GM18511 (cell line): ENCODE results near the gene PPIL4.
A peak's percentile ranks its signal among the peaks of the same experiment; 100 is the strongest.

Experiments used
- ATAC-seq: cut with Tn5 transposase; IDR thresholded peaks from one replicate; pipeline ENCODE4 v1.9.1; 2021; ENCODE audit warnings: mild to moderate bottlenecking, moderate library complexity; ENCODE audit not compliant: unreplicated experiment

The PPIL4 gene, protein sequence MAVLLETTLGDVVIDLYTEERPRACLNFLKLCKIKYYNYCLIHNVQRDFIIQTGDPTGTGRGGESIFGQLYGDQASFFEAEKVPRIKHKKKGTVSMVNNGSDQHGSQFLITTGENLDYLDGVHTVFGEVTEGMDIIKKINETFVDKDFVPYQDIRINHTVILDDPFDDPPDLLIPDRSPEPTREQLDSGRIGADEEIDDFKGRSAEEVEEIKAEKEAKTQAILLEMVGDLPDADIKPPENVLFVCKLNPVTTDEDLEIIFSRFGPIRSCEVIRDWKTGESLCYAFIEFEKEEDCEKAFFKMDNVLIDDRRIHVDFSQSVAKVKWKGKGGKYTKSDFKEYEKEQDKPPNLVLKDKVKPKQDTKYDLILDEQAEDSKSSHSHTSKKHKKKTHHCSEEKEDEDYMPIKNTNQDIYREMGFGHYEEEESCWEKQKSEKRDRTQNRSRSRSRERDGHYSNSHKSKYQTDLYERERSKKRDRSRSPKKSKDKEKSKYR

DNA sequence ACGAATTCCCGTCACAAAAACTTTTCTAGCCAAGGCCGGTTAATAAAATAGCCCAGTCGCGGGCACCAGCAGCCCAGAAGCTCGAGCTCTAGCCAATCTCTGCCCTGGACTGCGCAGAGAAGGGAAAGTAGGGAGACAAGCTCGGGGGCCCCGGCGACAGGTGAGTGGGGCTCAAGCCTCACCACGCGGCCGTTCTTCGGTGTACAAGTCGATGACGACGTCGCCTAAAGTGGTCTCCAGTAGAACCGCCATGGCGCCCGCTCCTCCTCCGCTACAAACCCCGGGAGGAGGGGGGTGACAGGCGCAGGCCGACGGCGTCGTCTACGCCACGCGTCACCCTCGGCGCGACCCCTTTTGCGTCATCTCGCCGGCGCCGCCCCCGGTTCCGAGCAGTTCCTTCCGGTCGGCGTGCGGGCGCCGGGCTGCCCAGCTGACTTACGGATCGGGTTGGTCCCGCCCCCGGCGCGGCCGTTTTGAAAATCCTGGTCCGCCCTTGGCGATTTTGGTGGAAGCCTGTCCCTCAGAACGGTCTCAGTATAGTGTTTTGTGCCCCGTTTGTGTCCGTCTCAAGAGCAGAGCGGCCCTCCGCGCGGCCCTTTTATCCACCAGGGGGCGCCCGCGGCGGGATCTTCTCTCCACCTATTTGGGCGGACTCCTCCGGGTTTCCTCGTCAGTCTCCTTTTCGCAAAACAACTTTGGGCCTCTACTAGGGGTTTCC, at the start of gene PPIL4:
Gene PPIL4, minus strand, starts transcription at position 290 of the 718 bp plus-strand sequence. Its CDS starts 38 bp downstream, at position 252.
- peak; percentile 94 for ATAC-seq

DNA sequence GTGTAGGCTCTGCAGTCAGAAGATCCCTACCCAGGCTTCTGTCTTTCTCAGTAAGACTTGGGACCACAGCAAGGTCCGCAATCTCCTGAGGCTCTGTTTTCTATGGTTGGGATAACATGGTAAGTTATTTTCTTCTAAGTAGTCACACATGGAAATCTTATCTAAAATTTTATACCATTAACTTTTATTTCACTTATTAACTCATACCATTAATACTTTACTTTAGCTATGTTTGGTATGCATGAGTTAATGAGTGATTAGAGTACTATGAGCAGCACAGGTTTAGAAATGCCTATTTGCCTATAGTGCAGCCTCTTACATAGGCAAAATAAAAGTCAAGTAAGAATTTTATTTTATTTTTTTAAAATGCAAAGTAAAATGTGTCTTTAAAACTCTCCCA, 47.6 kb upstream of the PPIL4 start:
- ATAC-seq = no peak

DNA sequence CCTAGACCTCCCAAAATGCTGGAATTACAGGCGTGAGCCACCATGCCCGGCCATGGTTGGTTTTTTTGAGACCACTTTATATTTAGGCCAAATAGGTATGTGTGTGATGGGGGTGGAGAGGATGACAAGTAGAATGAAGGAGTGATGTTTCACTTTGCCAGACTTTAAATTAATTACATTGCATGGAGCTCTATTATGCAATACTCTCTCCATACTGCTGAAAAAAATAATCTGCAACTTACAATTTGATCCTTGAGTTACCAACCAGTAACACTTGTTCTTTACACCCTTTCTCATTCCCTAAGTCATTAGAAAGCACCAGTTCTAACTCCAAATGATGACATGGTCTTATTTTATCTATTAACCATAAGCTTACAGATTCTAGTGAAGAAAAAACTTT, 47.1 kb upstream of the PPIL4 start:
- no peak for ATAC-seq

DNA sequence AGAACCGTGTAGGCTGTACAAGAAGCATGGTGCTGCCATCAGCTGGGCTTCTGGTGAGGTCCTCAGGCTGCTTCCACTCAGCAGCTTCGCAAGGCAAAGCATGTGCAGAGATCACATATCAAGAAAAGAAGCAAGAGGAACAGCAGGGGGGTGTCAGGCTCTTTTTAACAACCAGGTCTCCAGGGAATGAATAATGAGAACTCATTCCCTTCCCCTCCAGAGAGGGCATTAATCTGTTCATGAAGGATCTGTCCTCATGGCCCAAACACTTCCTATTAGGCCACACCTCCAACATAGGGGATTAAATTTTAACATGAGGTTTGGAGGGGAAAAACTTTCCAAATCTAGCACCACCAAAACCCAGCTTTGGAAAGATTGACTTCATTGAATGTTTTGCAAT, 40.3 kb upstream of the PPIL4 start:
- ATAC-seq = no peak

DNA sequence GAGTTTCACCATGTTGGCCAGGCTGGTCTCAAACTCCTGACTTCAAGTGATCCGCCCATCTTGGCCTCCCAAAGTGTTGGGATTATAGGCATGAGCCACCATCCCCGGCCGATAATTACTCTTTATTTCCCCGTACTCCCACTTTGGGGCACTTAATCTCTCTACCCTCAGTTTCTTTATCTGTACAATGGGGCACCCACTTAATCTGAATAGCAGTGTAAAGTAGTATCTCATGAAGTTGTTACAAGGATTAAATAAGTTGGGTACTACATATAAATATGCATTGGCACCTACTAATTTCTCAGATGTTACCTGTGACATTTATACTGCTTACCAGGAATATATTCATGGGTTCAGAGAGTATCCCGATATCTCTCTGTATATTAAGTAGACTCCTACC, 35.5 kb upstream of the PPIL4 start:
- no peak for ATAC-seq

DNA sequence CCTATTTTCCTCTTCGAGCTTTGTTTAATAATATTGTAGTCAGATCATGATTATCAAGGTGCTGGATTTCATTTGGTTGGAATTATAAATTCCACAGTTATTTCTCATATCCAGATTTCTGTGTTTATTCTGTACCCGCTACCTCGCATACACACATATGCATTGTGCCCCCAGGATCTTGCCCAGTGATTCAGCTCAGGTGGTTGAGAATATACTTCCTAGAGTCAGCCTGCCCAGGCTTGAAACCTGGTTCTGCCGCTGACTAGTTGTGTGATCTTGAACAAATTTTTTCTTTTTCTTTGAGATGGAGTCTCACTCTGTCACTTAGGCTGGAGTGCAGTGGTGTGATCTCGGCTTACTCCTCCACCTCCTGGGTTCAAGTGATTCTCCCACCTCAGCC, 35.0 kb upstream of the PPIL4 start:
- ATAC-seq = no peak

DNA sequence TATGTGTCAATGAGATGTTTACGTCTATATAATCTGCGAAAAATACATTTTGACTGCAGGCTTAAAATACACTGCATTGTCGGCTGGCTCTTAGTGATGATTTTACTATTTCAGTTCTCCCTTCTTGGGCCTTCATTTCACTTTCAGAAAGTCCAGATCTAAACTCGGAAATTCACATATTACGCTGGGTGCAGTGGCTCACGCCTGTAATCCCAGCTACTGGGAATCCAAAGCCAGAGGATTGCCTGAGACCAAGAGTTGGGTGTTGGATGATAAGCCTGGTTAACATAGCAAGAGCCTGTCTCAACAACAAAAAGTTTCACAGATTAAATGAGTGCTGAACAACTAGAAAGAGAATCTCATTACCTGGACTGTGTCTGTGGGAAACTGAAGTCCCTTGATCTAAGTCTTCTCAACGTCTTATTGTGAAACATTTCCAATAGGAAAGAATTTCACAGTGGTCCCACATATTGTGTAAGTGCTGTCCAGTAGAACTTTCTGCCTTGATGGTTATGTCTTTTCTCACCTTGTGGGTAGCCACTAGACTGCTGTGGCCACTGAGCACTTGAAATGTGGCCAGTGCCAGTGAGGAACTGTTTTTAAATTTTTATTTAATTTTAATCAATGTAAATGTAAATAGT, 22.2 kb upstream of the PPIL4 start:
- no peak for ATAC-seq

DNA sequence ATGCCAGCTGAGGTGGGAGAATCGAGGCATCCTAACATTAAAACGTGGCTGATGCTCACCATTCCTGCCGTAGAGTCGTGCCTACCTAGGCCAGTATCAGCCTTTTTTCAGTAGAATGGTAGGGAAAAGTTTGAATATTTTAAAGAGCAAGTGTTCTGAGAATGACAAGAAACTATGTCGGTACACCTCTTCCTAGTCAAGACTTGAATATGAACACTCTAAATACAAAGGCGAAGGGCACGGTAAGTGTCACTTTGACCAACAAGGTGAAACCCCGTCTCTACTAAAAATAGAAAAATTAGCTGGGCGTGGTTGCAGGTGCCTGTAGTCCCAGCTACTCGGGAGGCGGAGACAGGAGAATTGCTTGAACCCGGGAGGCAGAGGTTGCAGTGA, 21.3 kb upstream of the PPIL4 start:
- ATAC-seq = no peak

DNA sequence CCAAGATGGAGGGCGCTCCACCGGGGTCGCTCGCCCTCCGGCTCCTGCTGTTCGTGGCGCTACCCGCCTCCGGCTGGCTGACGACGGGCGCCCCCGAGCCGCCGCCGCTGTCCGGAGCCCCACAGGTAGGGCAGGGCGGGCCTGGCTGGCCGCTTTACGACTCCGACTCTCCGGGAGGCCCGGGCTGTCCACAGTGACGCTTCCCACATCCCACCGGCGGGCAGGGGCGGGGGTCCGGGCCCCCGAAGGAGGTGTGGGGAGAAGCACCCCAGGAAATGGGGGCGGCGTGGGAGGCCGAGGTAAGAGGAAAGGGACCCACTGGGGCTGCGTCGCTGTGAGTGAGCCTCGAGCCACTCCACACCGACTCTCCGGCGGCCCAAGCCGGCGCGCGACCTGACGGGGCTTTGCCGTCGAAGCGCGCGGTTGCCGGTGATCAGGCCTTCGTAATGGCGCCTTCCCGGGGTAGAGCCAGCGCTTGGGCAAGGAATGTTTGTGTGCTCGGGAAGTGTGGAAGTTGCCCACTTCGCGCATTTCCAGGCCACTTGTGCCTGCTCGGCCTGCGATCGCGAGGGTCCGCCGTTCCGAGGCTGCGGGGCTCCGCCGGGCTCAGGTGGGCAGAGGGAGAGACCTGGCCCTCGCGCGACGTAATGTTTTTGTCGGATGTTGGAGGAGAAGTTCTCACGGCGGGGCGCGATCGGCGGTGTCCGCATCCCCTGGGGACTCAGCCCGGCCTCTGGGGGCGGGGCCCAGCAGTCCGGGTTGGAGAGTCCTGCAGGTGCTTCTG, 20.8 kb upstream of the PPIL4 start:
- ATAC-seq = peak; percentile 28

DNA sequence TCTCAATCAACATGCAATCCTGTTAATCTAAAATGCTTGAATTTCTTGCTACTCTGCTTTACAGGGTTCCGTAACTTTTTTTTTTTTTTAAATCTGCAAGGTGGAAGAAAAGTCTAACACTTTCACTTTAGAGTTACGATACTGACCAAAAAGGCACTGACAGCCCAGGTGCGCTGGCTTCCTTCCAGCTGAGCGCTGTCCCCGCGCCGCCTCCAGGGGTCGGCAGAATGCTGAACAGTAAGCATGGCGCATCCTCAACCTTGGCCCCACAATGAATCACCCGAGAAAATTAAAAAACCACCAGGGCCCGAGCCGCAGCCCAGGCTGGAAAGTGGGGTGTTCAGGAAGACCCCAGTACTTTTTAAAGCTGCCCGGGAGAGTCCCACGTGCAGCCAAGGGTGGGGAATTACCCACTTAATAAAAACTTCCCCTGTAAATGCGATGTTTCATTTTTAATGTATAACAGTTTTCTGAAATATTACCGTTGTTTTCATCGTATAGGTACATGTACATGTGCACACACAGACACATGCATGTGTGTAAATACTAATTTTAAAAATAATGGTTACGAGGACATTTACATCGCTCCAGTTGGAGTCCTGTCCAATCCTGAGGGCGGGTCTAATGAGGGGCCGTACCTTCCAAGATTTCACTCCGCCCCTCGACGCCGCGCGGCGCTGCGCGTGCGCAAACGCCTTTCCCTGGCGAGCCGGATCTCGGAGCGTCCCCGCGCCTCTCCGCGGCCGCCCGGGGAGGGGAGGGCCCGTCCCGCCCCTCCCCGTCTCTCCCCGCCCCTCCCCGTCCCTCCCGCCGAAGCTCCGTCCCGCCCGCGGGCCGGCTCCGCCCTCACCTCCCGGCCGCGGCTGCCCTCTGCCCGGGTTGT, 19.9 kb upstream of the PPIL4 start, which contains the start of gene GINM1:
Gene GINM1, plus strand, starts transcription at position 849 of the 883 bp plus-strand sequence. CDS start 40 bp downstream, outside the sequence.
- peak; percentile 84 for ATAC-seq

DNA sequence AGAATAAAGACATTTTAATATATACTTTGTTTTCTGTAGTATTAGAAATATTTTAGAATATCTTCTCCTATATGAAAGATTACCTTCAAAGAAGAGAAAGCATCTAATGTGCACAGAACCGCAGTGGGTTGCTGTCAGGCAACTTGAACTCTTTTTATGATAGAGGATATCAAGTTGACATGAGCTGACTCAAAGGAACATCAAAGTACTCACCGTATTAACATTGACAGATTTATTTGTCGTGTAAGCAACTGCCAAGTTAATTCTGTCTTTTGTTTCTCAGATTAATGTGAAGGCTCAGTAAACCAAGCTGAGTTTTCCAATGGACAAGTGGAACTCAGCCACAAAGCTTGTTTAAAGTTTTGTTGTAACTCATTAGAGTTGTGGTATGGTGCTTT, 18.1 kb upstream of the PPIL4 start:
- ATAC-seq = no peak

DNA sequence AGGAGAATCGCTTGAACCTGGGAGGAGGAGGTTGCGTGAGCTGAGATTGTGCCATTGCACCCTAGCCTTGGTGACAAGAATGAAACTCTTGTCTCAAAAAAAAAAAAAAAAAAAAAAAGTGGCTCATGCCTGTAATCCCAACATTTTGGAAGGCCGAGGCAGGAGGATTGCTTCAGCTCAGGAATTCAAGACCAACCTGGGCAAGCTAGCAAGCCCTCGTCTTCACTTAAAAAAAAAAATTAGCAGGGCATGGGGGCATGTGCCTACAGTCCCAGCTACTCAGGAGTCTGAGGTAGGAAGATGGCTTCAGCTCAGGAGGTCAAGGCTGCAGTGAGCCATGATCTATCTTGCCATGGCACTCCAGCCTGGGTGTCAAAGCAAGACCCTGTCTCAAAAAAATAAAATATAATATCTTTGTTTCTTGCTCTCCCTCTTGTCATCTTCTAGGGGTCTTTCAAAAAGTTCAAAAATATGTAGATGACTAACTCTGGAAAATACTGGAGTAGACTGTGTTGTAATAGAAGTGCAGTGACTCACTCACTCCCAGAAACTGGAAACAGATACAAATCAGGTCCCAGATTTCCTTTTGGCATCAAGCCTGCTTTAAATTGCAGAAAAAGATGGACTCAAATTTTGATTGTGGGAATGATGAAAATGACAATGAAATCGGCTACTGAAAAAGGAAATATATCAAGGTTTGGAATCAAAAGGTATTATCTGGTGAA, 17.5 kb upstream of the PPIL4 start:
- no peak for ATAC-seq

DNA sequence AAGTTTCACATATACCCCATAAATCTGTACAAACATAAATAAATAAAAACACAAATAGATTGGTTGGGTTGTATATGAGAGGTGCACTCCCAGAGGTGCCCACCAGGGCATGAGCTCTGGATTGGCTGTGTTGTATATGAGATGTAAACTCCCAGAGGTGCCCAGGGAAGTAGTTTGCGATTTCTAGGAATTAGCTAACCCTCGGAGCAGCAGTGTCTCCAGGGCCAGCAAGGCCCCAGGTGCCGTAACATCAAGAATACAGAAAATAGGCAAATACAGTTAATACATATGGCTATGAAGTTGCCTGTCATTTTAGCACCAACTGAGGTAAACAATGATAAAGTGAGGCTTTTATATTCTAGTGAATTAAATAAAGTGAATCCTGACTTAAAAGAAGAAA, 14.9 kb upstream of the PPIL4 start:
- ATAC-seq = no peak

DNA sequence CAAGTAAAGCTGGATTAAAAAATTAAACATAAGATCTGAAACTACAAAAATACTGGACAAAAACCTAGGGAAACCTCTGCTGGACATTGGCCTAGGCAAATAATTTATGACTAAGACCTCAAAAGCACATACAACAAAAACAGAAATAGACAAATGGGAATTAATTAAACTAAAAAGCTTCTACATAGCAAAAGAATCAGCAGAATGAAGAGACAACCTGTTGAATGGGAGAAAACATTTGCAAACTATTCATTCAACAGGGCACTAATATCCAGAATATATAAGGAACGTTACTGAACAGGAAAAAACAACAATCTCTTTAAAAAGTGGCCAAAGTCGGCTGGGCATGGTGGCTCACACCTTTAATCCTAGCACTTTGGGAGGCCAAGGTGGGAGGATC, 13.5 kb upstream of the PPIL4 start:
- no peak for ATAC-seq

DNA sequence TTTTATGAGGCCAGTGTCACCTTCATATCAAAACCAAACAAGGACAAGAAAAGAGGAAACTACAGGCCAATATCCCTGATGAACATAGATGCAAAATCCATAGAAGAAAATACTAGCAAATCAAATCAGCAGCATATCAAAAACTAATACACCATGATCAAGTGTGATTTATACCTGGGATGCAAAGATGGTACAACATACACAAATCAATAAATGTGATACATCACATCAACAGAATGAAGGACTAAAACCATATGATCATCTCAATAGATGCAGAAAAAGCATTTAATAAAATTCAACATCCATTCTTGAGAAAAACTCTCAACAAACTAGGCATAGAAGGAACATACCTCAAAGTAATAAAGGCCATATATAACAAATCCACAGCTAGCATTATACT, 12.2 kb upstream of the PPIL4 start:
- no peak for ATAC-seq

DNA sequence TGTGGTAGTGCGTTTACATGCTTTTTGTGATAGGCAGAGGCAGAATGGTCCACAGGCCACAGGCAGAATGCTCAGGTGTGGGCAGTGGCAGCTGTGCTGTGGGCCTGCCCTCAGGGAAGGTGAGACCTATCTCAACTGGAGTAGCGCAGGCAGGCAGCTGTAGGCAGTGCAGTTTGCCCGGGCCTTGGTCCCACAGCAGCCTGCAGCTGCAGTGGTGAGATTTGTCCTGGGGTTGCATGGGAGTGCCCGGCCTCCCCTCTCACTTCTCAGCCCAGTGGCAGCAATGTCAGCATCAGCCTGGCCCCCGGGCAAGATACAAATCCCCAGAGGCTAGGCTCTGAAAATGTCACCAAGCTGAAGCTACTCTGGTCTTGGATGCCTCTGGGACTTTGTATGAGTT, 6.1 kb upstream of the PPIL4 start:
- no peak for ATAC-seq

DNA sequence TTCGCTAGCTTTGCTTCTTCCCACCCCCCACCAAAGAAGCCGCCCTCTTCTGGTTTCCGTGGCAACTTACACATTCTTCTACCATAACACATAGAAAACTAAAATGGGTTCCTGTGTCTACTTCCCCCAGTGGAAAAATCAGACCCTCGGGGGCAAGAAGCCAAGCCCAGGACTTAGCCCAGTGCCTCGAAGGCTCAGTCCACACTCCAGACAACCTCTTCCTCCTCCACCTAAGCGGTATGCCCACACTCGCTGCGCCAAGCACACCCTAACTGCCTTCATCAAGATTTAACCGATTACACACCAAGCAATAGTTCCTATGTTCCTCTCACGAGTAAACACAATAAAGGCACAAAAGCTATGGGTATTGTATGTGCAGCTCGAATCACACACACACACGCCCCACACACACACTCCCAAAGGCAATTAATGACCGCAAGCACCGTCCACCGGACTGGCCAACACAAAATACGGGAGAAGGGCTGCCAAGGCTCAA, 537 bp downstream of the PPIL4 start:
- peak; percentile 26 for ATAC-seq

DNA sequence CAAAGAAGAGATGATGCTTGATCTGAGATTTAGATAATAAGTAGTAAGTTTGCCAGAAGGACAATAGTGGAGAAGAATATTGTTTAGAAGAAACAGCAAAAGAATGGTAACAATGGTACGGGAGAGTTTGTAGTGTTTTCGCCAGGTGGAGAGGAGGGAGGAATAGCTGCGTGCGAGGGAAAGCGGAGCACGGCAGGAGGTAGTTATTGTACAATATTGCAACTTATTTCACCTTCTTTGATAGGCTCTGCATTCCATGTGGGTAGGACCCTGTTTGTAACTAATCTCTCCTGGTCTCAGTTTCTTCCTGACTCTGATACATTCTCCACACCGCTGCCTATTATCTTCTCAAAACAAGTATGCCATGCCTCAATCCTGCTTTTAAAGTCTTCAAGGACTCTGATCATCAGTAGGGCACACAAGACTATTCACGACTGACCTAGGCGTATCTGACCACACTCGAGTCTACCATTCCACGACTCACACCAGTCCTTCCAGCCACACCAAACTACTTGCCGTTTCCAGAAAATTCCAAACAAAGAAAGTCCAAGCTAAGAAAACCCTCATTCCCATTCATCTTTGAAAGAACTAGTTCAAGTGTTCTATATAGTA, 1.1 kb downstream of the PPIL4 start:
- ATAC-seq = no peak

DNA sequence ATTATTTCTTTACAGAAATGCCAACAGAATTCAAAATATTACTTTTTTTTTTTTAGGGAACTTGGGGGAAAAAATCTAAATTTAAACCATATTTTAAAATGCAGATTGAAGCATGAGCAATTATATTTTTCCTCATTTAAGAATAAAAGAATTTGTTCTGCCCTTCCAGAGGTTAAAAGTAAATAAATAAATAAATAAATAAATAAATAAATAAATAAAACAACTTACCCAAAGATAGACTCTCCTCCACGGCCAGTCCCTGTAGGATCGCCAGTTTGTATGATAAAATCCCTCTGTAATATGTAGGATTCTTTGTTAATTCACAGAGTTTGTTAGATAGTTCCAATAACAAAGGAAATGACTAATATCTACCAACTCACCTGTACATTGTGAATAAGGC, 4.7 kb downstream of the PPIL4 start:
- ATAC-seq = no peak
